GM23338 (cell line): Measurements from ENCODE around the gene IER5L. TPM values are rescaled to one million over a fixed set of nuclear protein-coding genes. Genes with fewer than 3 reads are reported as not detected.
"Not testable (repeated sequence)": the region's sequence is repeated elsewhere in the genome, so short reads cannot be mapped to it uniquely, and the experiment has no call there.

Experiments used
- ATAC-seq: fragments of 200-7000 bp; cut with Tn5 transposase; 3 replicates; pipeline ENCODE4 v1.9.1; 2020
- DNase-seq: peaks from one replicate; pipeline ENCODE4 v3.0.0-alpha.2; 2015; ENCODE audit warnings: low spot score
- H2AFZ ChIP-seq: fragments of 200-600 bp; sonication (generic); 2 replicates; pipeline ENCODE4 v1.8.0; 2016; ENCODE audit warnings: antibody characterized with exemption, mild to moderate bottlenecking, moderate library complexity
- H3F3A ChIP-seq: fragments of 200-600 bp; sonication (generic); replicated peaks from 2 replicates; pipeline ENCODE4 v1.8.0; 2017; ENCODE audit warnings: antibody characterized with exemption, mixed run types, low read depth
- H3K27ac ChIP-seq: fragments of 200-600 bp; sonication (generic); 2 replicates; pipeline ENCODE4 v1.6.1; 2016; ENCODE audit warnings: low read depth
- H3K27me3 ChIP-seq: fragments of 200-600 bp; sonication (generic); 2 replicates; pipeline ENCODE4 v1.8.0; 2016; ENCODE audit warnings: mild to moderate bottlenecking, mixed run types, moderate library complexity; ENCODE audit not compliant: insufficient read depth
- H3K36me3 ChIP-seq: fragments of 200-600 bp; sonication (generic); 2 replicates; pipeline ENCODE4 v1.8.0; 2016; ENCODE audit warnings: mild to moderate bottlenecking; ENCODE audit not compliant: insufficient read depth
- H3K4me1 ChIP-seq: fragments of 200-600 bp; sonication (generic); 2 replicates; pipeline ENCODE4 v1.8.0; 2016; ENCODE audit warnings: mild to moderate bottlenecking, moderate library complexity; ENCODE audit not compliant: insufficient read depth
- H3K4me2 ChIP-seq: fragments of 200-600 bp; sonication (generic); 2 replicates; pipeline ENCODE4 v1.7.1; 2017; ENCODE audit warnings: mixed run types
- H3K4me3 ChIP-seq: fragments of 200-600 bp; sonication (generic); 2 replicates; pipeline ENCODE4 v1.6.1; 2016; ENCODE audit warnings: mixed run types
- H3K79me2 ChIP-seq: fragments of 200-600 bp; sonication (generic); replicated peaks from 2 replicates; pipeline ENCODE4 v1.8.0; 2017; ENCODE audit warnings: mild to moderate bottlenecking; ENCODE audit not compliant: insufficient read depth
- H3K9me2 ChIP-seq: fragments of 200-600 bp; sonication (generic); 2 replicates; pipeline ENCODE4 v1.8.0; 2017; ENCODE audit not compliant: insufficient read depth
- H4K20me1 ChIP-seq: fragments of 200-600 bp; sonication (generic); replicated peaks from 2 replicates; pipeline ENCODE4 v1.8.0; 2017; ENCODE audit warnings: mild to moderate bottlenecking; ENCODE audit not compliant: insufficient read depth
- H3K27ac Mint-ChIP-seq: 2 replicates; pipeline ENCODE4 v1.8.0; 2020; ENCODE audit warnings: inconsistent platforms, mild to moderate bottlenecking, moderate library complexity, mixed read lengths
- H3K27me3 Mint-ChIP-seq: 3 replicates; pipeline ENCODE4 v1.8.0; 2022; ENCODE audit warnings: low read depth, mild to moderate bottlenecking, moderate library complexity, mixed read lengths, inconsistent platforms; ENCODE audit not compliant: insufficient read depth, poor library complexity
- H3K36me3 Mint-ChIP-seq: 3 replicates; pipeline ENCODE4 v1.8.0; 2021; ENCODE audit warnings: low read depth, mild to moderate bottlenecking, inconsistent platforms, moderate library complexity, mixed read lengths
- H3K4me1 Mint-ChIP-seq: 3 replicates; pipeline ENCODE4 v1.8.0; 2020; ENCODE audit warnings: mild to moderate bottlenecking, inconsistent platforms, mixed read lengths
- H3K4me3 Mint-ChIP-seq: 3 replicates; pipeline ENCODE4 v1.8.0; 2021; ENCODE audit warnings: moderate library complexity, mild to moderate bottlenecking, inconsistent platforms, mixed read lengths
- H3K9me3 Mint-ChIP-seq: 3 replicates; pipeline ENCODE4 v1.8.0; 2020; ENCODE audit warnings: moderate library complexity, mild to moderate bottlenecking, inconsistent platforms, mixed read lengths
- CREB1 ChIP-seq: fragments of 250-450 bp; sonication (Bioruptor Pico); IDR thresholded peaks from 2 replicates; pipeline ENCODE4 v1.5.0; 2020; ENCODE audit warnings: low read depth, mild to moderate bottlenecking, moderate library complexity
- ETS1 ChIP-seq: IDR thresholded peaks from 2 replicates; pipeline ENCODE4 v1.6.1; 2016; ENCODE audit warnings: antibody characterized with exemption
- EZH2 ChIP-seq: fragments of 200-600 bp; sonication (generic); IDR thresholded peaks from one replicate; pipeline ENCODE4 v1.8.0; 2017; ENCODE audit warnings: antibody characterized with exemption, mild to moderate bottlenecking, low read depth; ENCODE audit not compliant: unreplicated experiment
- EZH2phosphoT487 ChIP-seq: fragments of 200-600 bp; sonication (generic); IDR thresholded peaks from one replicate; pipeline ENCODE4 v1.8.1; 2018; ENCODE audit warnings: antibody characterized with exemption; ENCODE audit not compliant: unreplicated experiment
- JUNB ChIP-seq: IDR thresholded peaks from one replicate; pipeline ENCODE4 v1.6.1; 2016; ENCODE audit warnings: antibody characterized with exemption; ENCODE audit not compliant: unreplicated experiment
- NANOG ChIP-seq: IDR thresholded peaks from 2 replicates; pipeline ENCODE4 v1.6.1; 2016; ENCODE audit warnings: antibody characterized with exemption, borderline replicate concordance
- POLR2AphosphoS5 ChIP-seq: IDR thresholded peaks from 2 replicates; pipeline ENCODE4 v1.6.1; 2016; ENCODE audit warnings: antibody characterized with exemption, low read depth
- REST ChIP-seq: IDR thresholded peaks from one replicate; pipeline ENCODE4 v1.6.1; 2018; ENCODE audit warnings: antibody characterized with exemption; ENCODE audit not compliant: unreplicated experiment
- STAT1 ChIP-seq: IDR thresholded peaks from one replicate; pipeline ENCODE4 v1.6.1; 2016; ENCODE audit warnings: antibody characterized with exemption; ENCODE audit not compliant: unreplicated experiment
- ZNF114 ChIP-seq: fragments of 250-450 bp; sonication (Bioruptor Pico); IDR thresholded peaks from 2 replicates; pipeline ENCODE4 v1.5.0; 2020; ENCODE audit warnings: mild to moderate bottlenecking, moderate library complexity
- polyA plus RNA-seq: library from polyadenylated mRNA; unstranded; fragments of >200 nt; fragmentation: Nextera tagmentation; extraction: Ambion mirVana; gene quantifications from 2 replicates; pipeline ENCODE4 v1.2.1, GENCODE V29; 2016
- total RNA-seq: library from RNA; depleted of rRNA; stranded (reverse); fragments of >200 nt; shearing (Covaris generic); gene quantifications from 2 replicates; pipeline ENCODE4 v1.2.3, GENCODE V29; 2014
- TF ChIP-seq, protein P1 (sequence below), 2 experiments: fragments of 200-600 bp in 1 of 2; sonication (generic) in 1 of 2; conservative IDR thresholded peaks; 2 replicates each; pipeline versions ENCODE4 v1.5.1 to v1.6.1; 2016 to 2017; ENCODE audit warnings: antibody characterized with exemption in 2 of 2, low read depth in 2 of 2, mild to moderate bottlenecking in 2 of 2, moderate library complexity in 1 of 2

Gene IER5L
- total and polyA plus RNA-seq, 2 experiments from 2014 or later = 0.19 to 0.90 TPM

GRCh38 chr9:129191234-129191633 lies 13.2 kb upstream of the IER5L start:
- no peak overlapping the region for H3K27ac ChIP-seq
- no peaks in the 10 kb centered on the region for H3F3A ChIP-seq
- Mint-ChIP-seq H3K4me3 (no peak overlapping the region), H3K27ac (no peak overlapping the region), H3K27me3 (peaks cover 30% of the 10 kb centered on the region), H3K9me3 (peaks cover 8% of the 10 kb centered on the region; the same call in 2 of the 3 replicates), H3K4me1 (peaks cover 9% of the 10 kb centered on the region), H3K36me3 (peaks cover 3% of the 10 kb centered on the region)
- H3K4me3 ChIP-seq = no peak overlapping the region
- H4K20me1 ChIP-seq = no peaks in the 10 kb centered on the region
- no peaks in the 10 kb centered on the region for H3K9me2 ChIP-seq
- no peak for DNase-seq
- no peak overlapping the region for H2AFZ ChIP-seq
- TF ChIP-seq EZH2phosphoT487 = no peak
- peaks cover 4% of the 10 kb centered on the region; the same call in 1 of the 2 replicates for H3K4me1 ChIP-seq
- H3K27me3 ChIP-seq = peaks cover 17% of the 10 kb centered on the region
- H3K79me2 ChIP-seq = no peaks in the 10 kb centered on the region
- H3K36me3 ChIP-seq = no peaks in the 10 kb centered on the region
- no peak overlapping the region for H3K4me2 ChIP-seq
- ATAC-seq = no peak

- H3K27me3 ChIP-seq = peaks cover 15% of the 10 kb centered on the region
- not testable (repeated sequence) for H3K79me2 ChIP-seq, H3K4me3 Mint-ChIP-seq, H3F3A ChIP-seq, H3K36me3 Mint-ChIP-seq, H3K4me2 ChIP-seq, H3K4me1 ChIP-seq, H3K27ac ChIP-seq, ATAC-seq, H4K20me1 ChIP-seq, H3K9me3 Mint-ChIP-seq, DNase-seq, H3K36me3 ChIP-seq, H3K9me2 ChIP-seq, H3K27ac Mint-ChIP-seq, H3K4me1 Mint-ChIP-seq, H3K4me3 ChIP-seq, H2AFZ ChIP-seq
- H3K27me3 Mint-ChIP-seq = peaks cover 36% of the 10 kb centered on the region
These were observed 11.9 kb upstream of the IER5L start for GRCh38 chr9:129189971-129190370.

DNA sequence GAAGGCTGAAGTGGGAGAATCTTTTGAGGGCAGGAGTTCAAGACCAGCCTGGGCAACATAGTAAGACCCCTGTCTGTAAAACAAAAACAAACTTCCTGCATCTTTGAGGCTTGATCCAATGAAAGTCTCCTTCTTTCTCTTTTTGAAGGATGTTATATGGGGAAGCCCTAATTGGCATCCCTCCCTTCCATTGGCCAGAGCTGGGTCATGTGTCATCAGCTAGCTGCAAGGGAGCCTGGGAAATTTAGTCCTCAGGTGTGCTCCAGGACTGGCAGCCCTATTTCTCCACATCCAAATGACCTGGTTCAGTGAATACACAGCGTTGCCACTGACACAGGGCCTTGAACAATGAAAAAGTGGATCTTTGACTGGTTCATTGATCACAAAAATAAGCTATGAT lies 9.0 kb upstream of the IER5L start:
- ATAC-seq = no peak
- H3K27ac ChIP-seq = no peak overlapping the region
- H3K4me2 ChIP-seq = no peak overlapping the region
- no peaks in the 10 kb centered on the region for H3K4me1 ChIP-seq
- H3K79me2 ChIP-seq = no peaks in the 10 kb centered on the region
- Mint-ChIP-seq H3K27me3 (peaks cover 45% of the 10 kb centered on the region), H3K27ac (no peak overlapping the region), H3K4me3 (no peak overlapping the region), H3K36me3 (no peaks in the 10 kb centered on the region), H3K9me3 (peaks cover 3% of the 10 kb centered on the region; the same call in 2 of the 3 replicates), H3K4me1 (peaks cover 6% of the 10 kb centered on the region)
- peaks cover 10% of the 10 kb centered on the region for H4K20me1 ChIP-seq
- H3K27me3 ChIP-seq = peaks cover 18% of the 10 kb centered on the region
- H2AFZ ChIP-seq = no peak overlapping the region
- DNase-seq = no peak
- H3K9me2 ChIP-seq = no peaks in the 10 kb centered on the region
- no peak overlapping the region for H3K4me3 ChIP-seq
- no peaks in the 10 kb centered on the region for H3K36me3 ChIP-seq
- H3F3A ChIP-seq = 0 out of 2 replicates have a peak, but pooled peaks cover 6% of the 10 kb centered on the region
- no peak for TF ChIP-seq POLR2AphosphoS5
- TF ChIP-seq STAT1 = no peak
- TF ChIP-seq JUNB = no peak
- TF ChIP-seq REST = no peak
- no peak for TF ChIP-seq EZH2
- no peak for TF ChIP-seq NANOG
- no peak for TF ChIP-seq ETS1
- TF ChIP-seq, protein P1, sequence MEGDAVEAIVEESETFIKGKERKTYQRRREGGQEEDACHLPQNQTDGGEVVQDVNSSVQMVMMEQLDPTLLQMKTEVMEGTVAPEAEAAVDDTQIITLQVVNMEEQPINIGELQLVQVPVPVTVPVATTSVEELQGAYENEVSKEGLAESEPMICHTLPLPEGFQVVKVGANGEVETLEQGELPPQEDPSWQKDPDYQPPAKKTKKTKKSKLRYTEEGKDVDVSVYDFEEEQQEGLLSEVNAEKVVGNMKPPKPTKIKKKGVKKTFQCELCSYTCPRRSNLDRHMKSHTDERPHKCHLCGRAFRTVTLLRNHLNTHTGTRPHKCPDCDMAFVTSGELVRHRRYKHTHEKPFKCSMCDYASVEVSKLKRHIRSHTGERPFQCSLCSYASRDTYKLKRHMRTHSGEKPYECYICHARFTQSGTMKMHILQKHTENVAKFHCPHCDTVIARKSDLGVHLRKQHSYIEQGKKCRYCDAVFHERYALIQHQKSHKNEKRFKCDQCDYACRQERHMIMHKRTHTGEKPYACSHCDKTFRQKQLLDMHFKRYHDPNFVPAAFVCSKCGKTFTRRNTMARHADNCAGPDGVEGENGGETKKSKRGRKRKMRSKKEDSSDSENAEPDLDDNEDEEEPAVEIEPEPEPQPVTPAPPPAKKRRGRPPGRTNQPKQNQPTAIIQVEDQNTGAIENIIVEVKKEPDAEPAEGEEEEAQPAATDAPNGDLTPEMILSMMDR (conservative IDR thresholded peaks at IDR 0.05; ENCODE audit: low read depth in 2 of 2) = no peak
- TF ChIP-seq CREB1 (CRISPR knock-in tag) = no peak
- no peak for TF ChIP-seq EZH2phosphoT487
- TF ChIP-seq ZNF114 = no peak
